Ishikawa (cell line): ENCODE results near the gene ID1.

ENCODE experiments used
- CEBPB ChIP-seq: IDR thresholded peaks from 2 replicates; pipeline ENCODE4 v1.6.1; 2012
- CREB1 ChIP-seq: IDR thresholded peaks from 2 replicates; pipeline ENCODE4 v1.6.1; 2012; ENCODE audit warnings: low read depth
- EGR1 ChIP-seq: IDR thresholded peaks from 2 replicates; pipeline ENCODE4 v1.6.1; 2012
- EP300 ChIP-seq: IDR thresholded peaks from 2 replicates; pipeline ENCODE4 v1.6.1; 2012; ENCODE audit warnings: borderline replicate concordance
- FOXM1 ChIP-seq: IDR thresholded peaks from 2 replicates; pipeline ENCODE4 v1.6.1; 2012; ENCODE audit warnings: low read depth, borderline replicate concordance
- MAX ChIP-seq: IDR thresholded peaks from 2 replicates; pipeline ENCODE4 v1.6.1; 2012
- NFIC ChIP-seq: IDR thresholded peaks from 2 replicates; pipeline ENCODE4 v1.6.1; 2012
- RAD21 ChIP-seq: IDR thresholded peaks from 2 replicates; pipeline ENCODE4 v1.6.1; 2012; ENCODE audit warnings: low read depth
- REST ChIP-seq: IDR thresholded peaks from 2 replicates; pipeline ENCODE4 v1.6.1; 2012; ENCODE audit warnings: low read depth, mild to moderate bottlenecking
- TAF1 ChIP-seq: IDR thresholded peaks from 2 replicates; pipeline ENCODE4 v1.6.1; 2012; ENCODE audit warnings: low read depth, mild to moderate bottlenecking
- TCF12 ChIP-seq: IDR thresholded peaks from 2 replicates; pipeline ENCODE4 v1.6.1; 2012; ENCODE audit warnings: low read depth
- TEAD4 ChIP-seq: IDR thresholded peaks from 2 replicates; pipeline ENCODE4 v1.6.1; 2012
- USF1 ChIP-seq: IDR thresholded peaks from 2 replicates; pipeline ENCODE4 v1.6.1; 2012
- YY1 ChIP-seq: IDR thresholded peaks from 2 replicates; pipeline ENCODE4 v1.6.1; 2012; ENCODE audit warnings: low read depth
- ZBTB7A ChIP-seq: IDR thresholded peaks from 2 replicates; pipeline ENCODE4 v1.6.1; 2012; ENCODE audit warnings: low read depth

The ID1 gene

GRCh38 chr20:31643522-31643921 is 38.4 kb downstream of the ID1 start:
- no peak for TF ChIP-seq NFIC
- no peak for TF ChIP-seq TAF1
- TF ChIP-seq MAX: no peak
- no peak for TF ChIP-seq EGR1

- no peak for TF ChIP-seq EGR1
- no peak for TF ChIP-seq TEAD4
- no peak for TF ChIP-seq MAX
- no peak for TF ChIP-seq REST
- TF ChIP-seq FOXM1: no peak
- TF ChIP-seq CREB1: no peak
- no peak for TF ChIP-seq TAF1
- no peak for TF ChIP-seq ZBTB7A
- TF ChIP-seq NFIC: no peak
- no peak for TF ChIP-seq YY1
Observed at GRCh38 chr20:31644701-31645100, 39.6 kb downstream of the ID1 start.

GRCh38 chr20:31652917-31653396 is 47.9 kb downstream of the ID1 start:
- no peak for TF ChIP-seq RAD21
- TF ChIP-seq YY1: no peak

GRCh38 chr20:31653561-31653960 is 48.5 kb downstream of the ID1 start:
- TF ChIP-seq TCF12: no peak
- no peak for TF ChIP-seq USF1
- no peak for TF ChIP-seq YY1
- no peak for TF ChIP-seq NFIC
- TF ChIP-seq TEAD4: no peak
- no peak for TF ChIP-seq EP300
- TF ChIP-seq RAD21: no peak
- no peak for TF ChIP-seq TAF1
- no peak for TF ChIP-seq CREB1
- no peak for TF ChIP-seq MAX
- no peak for TF ChIP-seq EGR1
- TF ChIP-seq REST: no peak
- no peak for TF ChIP-seq ZBTB7A

GRCh38 chr20:31654534-31654933 is 49.4 kb downstream of the ID1 start:
- TF ChIP-seq CEBPB: no peak
- TF ChIP-seq MAX: no peak
- TF ChIP-seq NFIC: no peak
- no peak for TF ChIP-seq ZBTB7A
- TF ChIP-seq FOXM1: no peak
